ENCODE data around the gene DEFB116.
"Not testable (repeated sequence)": the region's sequence is repeated elsewhere in the genome, so short reads cannot be mapped to it uniquely, and the experiment has no call there.

The DEFB116 gene

GRCh38 chr20:31308535-31309162, at the start of gene DEFB116:
DEFB116 (minus strand) TSS chr20:31308585; CDS start chr20:31308585, 0 bp downstream.
- intact Hi-C loops (cut with micrococcal nuclease), result no loop called here
- Mint-ChIP-seq H3K9me3 (no peaks in the 10 kb centered on the region), H3K27ac (no peak within 1 kb of the TSS), H3K27me3 (no peaks in the 10 kb centered on the region), H3K4me1 (ENCODE audit: low read depth) (no peaks in the 10 kb centered on the region), H3K36me3 (ENCODE audit: low read depth) (no peaks in the 10 kb centered on the region), H3K4me3 (no peak within 1 kb of the TSS)

- intact Hi-C loops (cut with micrococcal nuclease), result no loop called here
- no peaks in the 10 kb centered on the region for H3K4me1 Mint-ChIP-seq (ENCODE audit: low read depth)
- H3K9me3 Mint-ChIP-seq, result no peaks in the 10 kb centered on the region
- H3K4me3 Mint-ChIP-seq, result no peak overlapping the region
- no peak overlapping the region for H3K27ac Mint-ChIP-seq
- H3K36me3 Mint-ChIP-seq (ENCODE audit: low read depth), result no peaks in the 10 kb centered on the region
- no peaks in the 10 kb centered on the region for H3K27me3 Mint-ChIP-seq
Measured at GRCh38 chr20:31355981-31356380, 47.6 kb upstream of the DEFB116 start.

GRCh38 chr20:31341470-31341869, 33.1 kb upstream of the DEFB116 start:
- intact Hi-C loops (cut with micrococcal nuclease), result no loop called here
- H3K4me1 Mint-ChIP-seq (ENCODE audit: low read depth), result no peaks in the 10 kb centered on the region
- H3K4me3 Mint-ChIP-seq, result no peak overlapping the region
- no peak overlapping the region for H3K27ac Mint-ChIP-seq
- no peaks in the 10 kb centered on the region for H3K9me3 Mint-ChIP-seq
- H3K36me3 Mint-ChIP-seq (ENCODE audit: low read depth), result no peaks in the 10 kb centered on the region
- H3K27me3 Mint-ChIP-seq, result no peaks in the 10 kb centered on the region

GRCh38 chr20:31330893-31331292, 22.5 kb upstream of the DEFB116 start:
- no peak overlapping the region for H3K4me3 Mint-ChIP-seq
- peaks cover 24% of the 10 kb centered on the region for H3K9me3 Mint-ChIP-seq
- no peaks in the 10 kb centered on the region for H3K27me3 Mint-ChIP-seq
- no peaks in the 10 kb centered on the region for H3K4me1 Mint-ChIP-seq (ENCODE audit: low read depth)
- intact Hi-C loops (cut with micrococcal nuclease), result no loop called here
- no peak overlapping the region for H3K27ac Mint-ChIP-seq
- no peaks in the 10 kb centered on the region for H3K36me3 Mint-ChIP-seq (ENCODE audit: low read depth)

GRCh38 chr20:31322504-31322903, 14.1 kb upstream of the DEFB116 start:
- intact Hi-C loops (cut with micrococcal nuclease), result no loop called here

GRCh38 chr20:31284964-31285363, 23.4 kb downstream of the DEFB116 start:
- H3K27me3 Mint-ChIP-seq; intact Hi-C loops (cut with micrococcal nuclease); H3K27ac Mint-ChIP-seq; H3K36me3 Mint-ChIP-seq (ENCODE audit: low read depth); H3K4me3 Mint-ChIP-seq; H3K4me1 Mint-ChIP-seq (ENCODE audit: low read depth): not testable (repeated sequence)
- peaks cover 55% of the 10 kb centered on the region for H3K9me3 Mint-ChIP-seq

More at GRCh38 chr20:31322504-31322903, 14.1 kb upstream of the DEFB116 start:
- peaks cover 20% of the 10 kb centered on the region for H3K9me3 Mint-ChIP-seq
- H3K27ac Mint-ChIP-seq, result no peak overlapping the region
- no peaks in the 10 kb centered on the region for H3K27me3 Mint-ChIP-seq
- H3K4me1 Mint-ChIP-seq (ENCODE audit: low read depth), result no peaks in the 10 kb centered on the region
- no peaks in the 10 kb centered on the region for H3K36me3 Mint-ChIP-seq (ENCODE audit: low read depth)
- H3K4me3 Mint-ChIP-seq, result no peak overlapping the region

GRCh38 chr20:31278178-31278577, 30.2 kb downstream of the DEFB116 start:
- no peaks in the 10 kb centered on the region for H3K27me3 Mint-ChIP-seq
- no peaks in the 10 kb centered on the region for H3K36me3 Mint-ChIP-seq (ENCODE audit: low read depth)
- no peaks in the 10 kb centered on the region for H3K4me1 Mint-ChIP-seq (ENCODE audit: low read depth)
- no peak overlapping the region for H3K27ac Mint-ChIP-seq
- H3K4me3 Mint-ChIP-seq, result no peak overlapping the region
- intact Hi-C loops (cut with micrococcal nuclease), result no loop called here
- peaks cover 43% of the 10 kb centered on the region for H3K9me3 Mint-ChIP-seq

GRCh38 chr20:31274441-31274840, 33.9 kb downstream of the DEFB116 start:
- Mint-ChIP-seq H3K36me3 (ENCODE audit: low read depth) (no peaks in the 10 kb centered on the region), H3K27ac (no peak overlapping the region), H3K27me3 (no peaks in the 10 kb centered on the region), H3K9me3 (peaks cover 64% of the 10 kb centered on the region), H3K4me1 (ENCODE audit: low read depth) (no peaks in the 10 kb centered on the region), H3K4me3 (no peak overlapping the region)
- intact Hi-C loops (cut with micrococcal nuclease), result no loop called here

GRCh38 chr20:31260326-31260932, 48.0 kb downstream of the DEFB116 start:
- H3K9me3 Mint-ChIP-seq, result peaks cover under 1% of the 10 kb centered on the region
- intact Hi-C loops (cut with micrococcal nuclease), result loop anchor here (10.0 kb wide), 2 partner anchors 1726 to 1816 kb away; no protein-coding TSS in a partner anchor
- H3K4me1 Mint-ChIP-seq (ENCODE audit: low read depth), result no peaks in the 10 kb centered on the region
- H3K27me3 Mint-ChIP-seq, result no peaks in the 10 kb centered on the region
- no peak overlapping the region for H3K4me3 Mint-ChIP-seq
- no peaks in the 10 kb centered on the region for H3K36me3 Mint-ChIP-seq (ENCODE audit: low read depth)
- H3K27ac Mint-ChIP-seq, result no peak overlapping the region

- H3K27ac Mint-ChIP-seq, result no peak within 1 kb of the TSS
- no peaks in the 10 kb centered on the region for H3K27me3 Mint-ChIP-seq
- H3K4me1 Mint-ChIP-seq (ENCODE audit: low read depth), result no peaks in the 10 kb centered on the region
- no peaks in the 10 kb centered on the region for H3K36me3 Mint-ChIP-seq (ENCODE audit: low read depth)
- H3K9me3 Mint-ChIP-seq, result no peaks in the 10 kb centered on the region
- no peak within 1 kb of the TSS for H3K4me3 Mint-ChIP-seq
- intact Hi-C loops (cut with micrococcal nuclease), result no loop called here
Measured at GRCh38 chr20:31257364-31257763, 51.0 kb downstream of the DEFB116 start, which contains the start of gene DEFB115. DEFB115 (plus strand) TSS chr20:31257664; CDS start chr20:31257664, 0 bp downstream.

GRCh38 chr20:31256959-31257358, 51.4 kb downstream of the DEFB116 start:
- no peaks in the 10 kb centered on the region for H3K27me3 Mint-ChIP-seq
- intact Hi-C loops (cut with micrococcal nuclease), result no loop called here
- no peaks in the 10 kb centered on the region for H3K36me3 Mint-ChIP-seq (ENCODE audit: low read depth)
- no peaks in the 10 kb centered on the region for H3K4me1 Mint-ChIP-seq (ENCODE audit: low read depth)
- no peaks in the 10 kb centered on the region for H3K9me3 Mint-ChIP-seq
- no peak overlapping the region for H3K4me3 Mint-ChIP-seq
- no peak overlapping the region for H3K27ac Mint-ChIP-seq

Measured in dendritic cell treated with granulocyte-macrophage colony-stimulating factor and Interleukin-4, amounts not matched to agents 40 ng/mL and 50 ng/mL, for 4 days (primary cell).